AG09309 (cell line): ENCODE results near the gene HSPG2.
"Not testable (repeated sequence)": the region's sequence is repeated elsewhere in the genome, so short reads cannot be mapped to it uniquely, and the experiment has no call there.

Source experiments
- DNase-seq: peaks from one replicate; pipeline ENCODE4 v3.0.0-alpha.2; 2010; ENCODE audit warnings: low read depth
- H3K4me3 ChIP-seq: 2 replicates; pipeline ENCODE4 v1.5.1; 2011; ENCODE audit warnings: mild to moderate bottlenecking, low read depth, low read length, moderate library complexity; ENCODE audit not compliant: control insufficient read depth
- TF ChIP-seq, protein P1 (sequence below): IDR thresholded peaks from 2 replicates; pipeline ENCODE4 v1.5.1; 2011; ENCODE audit warnings: mild to moderate bottlenecking, low read depth, low read length, inconsistent platforms; ENCODE audit not compliant: insufficient read depth, control insufficient read depth; ENCODE audit errors: missing control alignments

HSPG2 gene

DNA sequence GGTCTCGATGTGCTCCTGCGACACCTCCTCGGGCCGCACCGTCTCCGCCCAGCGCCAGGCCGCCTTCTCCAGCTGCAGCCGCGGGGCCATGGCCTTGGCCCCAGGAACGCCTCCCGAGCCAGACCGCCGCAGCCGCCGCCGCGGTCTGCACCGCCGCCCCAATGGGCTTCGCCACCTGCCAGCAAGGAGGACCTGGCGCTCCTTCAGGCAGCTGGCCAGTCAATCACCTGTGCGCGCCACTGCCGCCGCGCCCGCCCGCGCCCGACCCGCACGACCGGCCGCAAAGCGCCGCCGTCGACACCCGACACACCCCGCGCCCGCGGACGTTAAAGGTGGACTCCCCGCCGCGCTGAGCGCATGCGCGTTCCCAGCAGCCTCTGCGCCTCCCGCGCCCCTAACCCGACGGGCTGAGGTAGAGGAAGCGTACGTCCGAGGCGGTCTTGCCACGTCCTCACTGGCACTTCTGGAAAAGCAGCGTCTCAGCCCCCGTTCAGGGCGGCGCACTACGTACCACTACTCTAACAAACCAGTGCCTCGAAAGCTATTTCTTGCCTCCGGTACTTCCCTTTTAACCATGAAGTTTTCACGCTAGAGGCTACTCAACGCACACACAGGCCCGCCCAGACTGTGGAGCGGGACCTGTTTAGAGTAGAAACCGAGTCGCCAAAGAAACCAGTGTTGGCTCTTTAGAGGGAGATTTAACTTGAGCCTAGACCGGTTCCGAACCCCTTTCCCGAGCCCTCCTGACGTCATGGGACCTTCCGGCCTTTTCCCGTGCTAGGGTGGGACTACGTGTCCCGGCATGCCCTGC, 154.0 kb downstream of the HSPG2 start, which contains the start of gene USP48:
USP48 (minus strand) TSS at position 282 of the 811 bp plus-strand sequence; CDS start at position 90, 192 bp downstream.
- DNase-seq: peak; percentile 85
- TF ChIP-seq, protein P1, sequence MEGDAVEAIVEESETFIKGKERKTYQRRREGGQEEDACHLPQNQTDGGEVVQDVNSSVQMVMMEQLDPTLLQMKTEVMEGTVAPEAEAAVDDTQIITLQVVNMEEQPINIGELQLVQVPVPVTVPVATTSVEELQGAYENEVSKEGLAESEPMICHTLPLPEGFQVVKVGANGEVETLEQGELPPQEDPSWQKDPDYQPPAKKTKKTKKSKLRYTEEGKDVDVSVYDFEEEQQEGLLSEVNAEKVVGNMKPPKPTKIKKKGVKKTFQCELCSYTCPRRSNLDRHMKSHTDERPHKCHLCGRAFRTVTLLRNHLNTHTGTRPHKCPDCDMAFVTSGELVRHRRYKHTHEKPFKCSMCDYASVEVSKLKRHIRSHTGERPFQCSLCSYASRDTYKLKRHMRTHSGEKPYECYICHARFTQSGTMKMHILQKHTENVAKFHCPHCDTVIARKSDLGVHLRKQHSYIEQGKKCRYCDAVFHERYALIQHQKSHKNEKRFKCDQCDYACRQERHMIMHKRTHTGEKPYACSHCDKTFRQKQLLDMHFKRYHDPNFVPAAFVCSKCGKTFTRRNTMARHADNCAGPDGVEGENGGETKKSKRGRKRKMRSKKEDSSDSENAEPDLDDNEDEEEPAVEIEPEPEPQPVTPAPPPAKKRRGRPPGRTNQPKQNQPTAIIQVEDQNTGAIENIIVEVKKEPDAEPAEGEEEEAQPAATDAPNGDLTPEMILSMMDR: no peak
- peak within 1 kb of the TSS; percentile 98 for H3K4me3 ChIP-seq

- TF ChIP-seq, protein P1: peak; percentile 42
- H3K4me3 ChIP-seq: peak overlapping the region; percentile 98
- no peak for DNase-seq
Measured at GRCh38 chr1:21782349-21782867, 154.7 kb downstream of the HSPG2 start.

GRCh38 chr1:21781815-21782348, 155.2 kb downstream of the HSPG2 start:
- peak overlapping the region; percentile 98 for H3K4me3 ChIP-seq

DNA sequence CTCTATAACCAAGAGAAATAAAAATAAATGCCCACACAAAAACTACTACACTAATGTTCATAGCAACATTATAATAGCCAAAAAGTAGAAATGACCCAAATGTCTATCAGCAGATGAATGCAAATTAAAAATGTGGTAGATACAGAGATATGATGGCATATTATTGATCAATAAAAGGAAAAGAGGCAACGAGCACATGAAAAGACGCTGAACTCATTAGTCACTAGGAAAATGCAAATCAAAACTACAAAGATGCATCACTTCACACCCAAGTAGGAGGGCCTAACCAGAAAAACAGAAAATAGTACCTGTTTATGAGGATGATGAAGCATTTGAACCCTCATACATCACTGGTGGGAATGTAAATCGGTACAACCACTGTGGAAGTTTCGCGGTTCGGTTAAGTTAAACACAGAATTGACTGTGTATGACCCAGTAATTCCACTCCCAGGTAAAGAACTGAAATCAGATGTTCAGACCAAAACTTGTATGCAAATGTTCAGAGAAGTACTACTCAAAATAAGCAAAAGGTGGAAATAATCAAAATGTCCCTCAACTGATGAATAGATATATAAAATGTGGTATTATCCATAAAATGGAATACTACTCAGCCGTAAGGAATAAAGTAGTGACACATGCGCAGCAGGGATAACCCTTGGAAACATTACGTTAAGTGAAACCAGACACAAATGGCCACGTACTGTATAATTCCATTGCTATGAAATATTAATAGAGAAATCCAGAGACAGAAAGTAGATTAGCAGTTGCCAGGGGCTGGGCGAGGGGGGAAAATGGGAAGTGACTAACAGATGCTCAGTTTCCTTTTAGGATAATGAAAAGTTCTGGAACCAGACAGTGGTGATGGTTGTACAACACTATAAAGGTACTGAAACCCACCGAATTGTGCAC, 157.2 kb downstream of the HSPG2 start:
- TF ChIP-seq, protein P1: no peak
- H3K4me3 ChIP-seq: no peak overlapping the region
- DNase-seq: no peak

More at GRCh38 chr1:21781815-21782348, 155.2 kb downstream of the HSPG2 start:
- TF ChIP-seq, protein P1: no peak
- no peak for DNase-seq

DNA sequence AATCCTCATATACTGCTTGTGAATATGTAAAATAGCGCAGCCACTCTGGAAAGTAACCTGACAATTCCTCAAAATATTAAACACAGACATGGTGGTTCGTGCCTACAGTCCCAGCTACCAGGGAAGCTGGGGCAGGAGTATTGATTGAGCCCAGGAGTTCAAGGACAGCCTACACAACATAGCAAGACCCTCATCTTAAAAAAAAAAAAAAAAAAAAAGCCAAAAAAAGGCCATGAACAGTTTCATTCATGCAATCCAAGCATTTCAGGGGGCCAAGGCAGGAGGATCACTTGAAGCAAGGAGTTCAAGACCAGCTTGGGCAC, 158.7 kb downstream of the HSPG2 start:
- TF ChIP-seq, protein P1: no peak
- H3K4me3 ChIP-seq: no peak overlapping the region
- DNase-seq: no peak

DNA sequence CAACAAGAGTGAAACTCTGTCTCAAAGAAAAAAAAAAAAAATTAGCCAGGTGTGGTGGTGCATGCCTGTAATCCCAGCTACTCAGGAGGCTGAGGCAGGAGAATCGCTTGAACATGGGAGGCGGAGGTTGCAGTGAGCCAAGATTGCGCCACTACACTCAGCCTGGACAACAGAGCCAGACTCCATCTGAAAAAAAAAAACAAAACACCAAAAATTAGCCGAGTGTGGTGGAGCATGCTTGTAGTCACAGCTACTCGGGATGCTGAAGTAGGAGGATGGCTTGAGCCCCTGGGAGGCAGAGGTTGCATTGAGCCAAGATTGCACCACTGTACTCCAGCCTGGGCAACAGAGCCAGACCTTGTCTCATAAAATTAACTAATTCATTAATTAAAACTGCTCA, 160.2 kb downstream of the HSPG2 start:
- DNase-seq, H3K4me3 ChIP-seq: not testable (repeated sequence)
